Measurements from ENCODE around the gene RAB7B.
A peak's percentile ranks its signal among the peaks of the same experiment; 100 is the strongest.

RAB7B gene

GRCh38 chr1:205948039-205948438, 55.2 kb downstream of the RAB7B start:
- TF ChIP-seq CTCF (conservative IDR thresholded peaks at IDR 0.05; ENCODE audit: control insufficient read depth, insufficient read depth, low read depth, low read length) = no peak
- DNase-seq (ENCODE audit: low read depth) = no peak
- no peak overlapping the region for H3K4me3 ChIP-seq (ENCODE audit: control insufficient read depth, low read depth, low read length)

- no peak for TF ChIP-seq CTCF (conservative IDR thresholded peaks at IDR 0.05; ENCODE audit: control insufficient read depth, insufficient read depth, low read depth, low read length)
- H3K4me3 ChIP-seq (ENCODE audit: control insufficient read depth, low read depth, low read length) = no peak overlapping the region
- no peak for DNase-seq (ENCODE audit: low read depth)
Measured at GRCh38 chr1:205947024-205947423, 56.2 kb downstream of the RAB7B start.

GRCh38 chr1:205945069-205945468, 58.1 kb downstream of the RAB7B start:
- DNase-seq (ENCODE audit: low read depth) = no peak
- no peak for TF ChIP-seq CTCF (conservative IDR thresholded peaks at IDR 0.05; ENCODE audit: control insufficient read depth, insufficient read depth, low read depth, low read length)
- no peak overlapping the region for H3K4me3 ChIP-seq (ENCODE audit: control insufficient read depth, low read depth, low read length)

GRCh38 chr1:205944525-205944924, 58.7 kb downstream of the RAB7B start:
- H3K4me3 ChIP-seq (ENCODE audit: control insufficient read depth, low read depth, low read length) = no peak overlapping the region
- no peak for DNase-seq (ENCODE audit: low read depth)
- no peak for TF ChIP-seq CTCF (conservative IDR thresholded peaks at IDR 0.05; ENCODE audit: control insufficient read depth, insufficient read depth, low read depth, low read length)

- no peak for TF ChIP-seq CTCF (conservative IDR thresholded peaks at IDR 0.05; ENCODE audit: control insufficient read depth, insufficient read depth, low read depth, low read length)
- no peak within 1 kb of the TSS for H3K4me3 ChIP-seq (ENCODE audit: control insufficient read depth, low read depth, low read length)
- DNase-seq (ENCODE audit: low read depth) = no peak
Measured at GRCh38 chr1:205943245-205943644, 60.0 kb downstream of the RAB7B start, which contains the start of gene SLC26A9. Gene SLC26A9, minus strand, starts transcription at chr1:205943456. Its CDS starts 7,636 bp downstream, at chr1:205935820.

GRCh38 chr1:205942631-205943159, 60.5 kb downstream of the RAB7B start:
- H3K4me3 ChIP-seq (ENCODE audit: control insufficient read depth, low read depth, low read length) = no peak overlapping the region
- DNase-seq (ENCODE audit: low read depth) = peak; percentile 22
- no peak for TF ChIP-seq CTCF (conservative IDR thresholded peaks at IDR 0.05; ENCODE audit: control insufficient read depth, insufficient read depth, low read depth, low read length)

- DNase-seq (ENCODE audit: low read depth) = no peak
- no peak for TF ChIP-seq CTCF (conservative IDR thresholded peaks at IDR 0.05; ENCODE audit: control insufficient read depth, insufficient read depth, low read depth, low read length)
- no peak overlapping the region for H3K4me3 ChIP-seq (ENCODE audit: control insufficient read depth, low read depth, low read length)
Measured at GRCh38 chr1:205940710-205941109, 62.5 kb downstream of the RAB7B start.

Data from fibroblast of mammary gland (primary cell).